ENCODE results near the gene SCIN.

- TF ChIP-seq CTCF (IDR thresholded peaks at IDR 0.05) (no peak), POLR2AphosphoS5 (IDR thresholded peaks at IDR 0.05) (no peak)
Observed at GRCh38 chr7:12571691-12572090, 1.2 kb downstream of the SCIN start.
